H1 (cell line): ENCODE measurements around the gene ETV2. TPM values are rescaled to one million over a fixed set of nuclear protein-coding genes. Genes with fewer than 3 reads are reported as not detected.

Experiments
- ATF2 ChIP-seq: IDR thresholded peaks from 2 replicates; pipeline ENCODE4 v1.6.1; 2012; ENCODE audit warnings: low read length, inconsistent platforms
- BACH1 ChIP-seq: IDR thresholded peaks from 2 replicates; pipeline ENCODE4 v1.6.1; 2012; ENCODE audit warnings: low read length, improper control_type of control experiment
- BRCA1 ChIP-seq: IDR thresholded peaks from 2 replicates; pipeline ENCODE4 v1.6.1; 2012; ENCODE audit warnings: low read depth, low read length, improper control_type of control experiment
- E2F6 ChIP-seq: IDR thresholded peaks from 2 replicates; pipeline ENCODE4 v1.6.1; 2012; ENCODE audit warnings: inconsistent platforms
- EP300 ChIP-seq, 2 experiments: IDR thresholded peaks; 1 replicate in 1 of 2; 2 replicates in 1 of 2; pipeline ENCODE4 v1.6.1; 2011 to 2012; ENCODE audit warnings: low read depth in 2 of 2, low read length in 2 of 2, mild to moderate bottlenecking in 2 of 2, borderline replicate concordance in 1 of 2, inconsistent platforms in 1 of 2, moderate library complexity in 1 of 2
- FOSL1 ChIP-seq: IDR thresholded peaks from 2 replicates; pipeline ENCODE4 v1.6.1; 2011; ENCODE audit warnings: mild to moderate bottlenecking, low read depth, low read length, moderate library complexity; ENCODE audit not compliant: insufficient read depth
- HDAC2 ChIP-seq, 2 experiments: fragments of 300-600 bp in 1 of 2; sonication (generic) in 1 of 2; IDR thresholded peaks; 2 replicates each; pipeline ENCODE4 v1.6.1; 2011 to 2012; ENCODE audit warnings: low read depth in 2 of 2, low read length in 2 of 2, mild to moderate bottlenecking in 2 of 2, moderate library complexity in 2 of 2, borderline replicate concordance in 1 of 2, inconsistent platforms in 1 of 2
- JUN ChIP-seq: IDR thresholded peaks from 2 replicates; pipeline ENCODE4 v1.6.1; 2011; ENCODE audit warnings: low read depth, mild to moderate bottlenecking, improper control_type of control experiment, low read length
- JUND ChIP-seq: IDR thresholded peaks from 2 replicates; pipeline ENCODE4 v1.6.1; 2011; ENCODE audit warnings: mild to moderate bottlenecking, improper control_type of control experiment, low read length
- NRF1 ChIP-seq: IDR thresholded peaks from 2 replicates; pipeline ENCODE4 v1.6.1; 2011; ENCODE audit warnings: mild to moderate bottlenecking, low read depth, low read length, improper control_type of control experiment
- POLR2A ChIP-seq, 2 experiments: IDR thresholded peaks; 1 replicate in 1 of 2; 2 replicates in 1 of 2; pipeline ENCODE4 v1.6.1; 2011; ENCODE audit warnings: low read depth in 2 of 2, low read length in 2 of 2, mild to moderate bottlenecking in 2 of 2; ENCODE audit errors: control extremely low read depth in 1 of 2
- RAD21 ChIP-seq, 2 experiments: IDR thresholded peaks in 1 of 2; conservative IDR thresholded peaks in 1 of 2; 2 replicates each; pipeline ENCODE4 v1.6.1; 2011; ENCODE audit warnings: low read depth in 2 of 2, low read length in 2 of 2, improper control_type of control experiment in 1 of 2, inconsistent platforms in 1 of 2, mild to moderate bottlenecking in 1 of 2, moderate library complexity in 1 of 2
- RBBP5 ChIP-seq: IDR thresholded peaks from 2 replicates; pipeline ENCODE4 v1.7.1; 2012; ENCODE audit warnings: low read depth, mild to moderate bottlenecking, inconsistent platforms, low read length, moderate library complexity, borderline replicate concordance
- RFX5 ChIP-seq: IDR thresholded peaks from 2 replicates; pipeline ENCODE4 v1.6.1; 2011; ENCODE audit warnings: low read depth, low read length, improper control_type of control experiment, borderline replicate concordance
- SAP30 ChIP-seq: fragments of 300-600 bp; sonication (generic); IDR thresholded peaks from 2 replicates; pipeline ENCODE4 v1.7.1; 2012; ENCODE audit warnings: low read length, moderate library complexity, mild to moderate bottlenecking, inconsistent platforms; ENCODE audit not compliant: insufficient read depth, insufficient replicate concordance
- SIRT6 ChIP-seq: IDR thresholded peaks from one replicate; pipeline ENCODE4 v1.7.1; 2012; ENCODE audit warnings: low read length, inconsistent platforms
- SRF ChIP-seq: IDR thresholded peaks from 2 replicates; pipeline ENCODE4 v1.6.1; 2011; ENCODE audit warnings: mild to moderate bottlenecking, low read depth, low read length, moderate library complexity
- TAF1 ChIP-seq: IDR thresholded peaks from 2 replicates; pipeline ENCODE4 v1.6.1; 2011; ENCODE audit warnings: mild to moderate bottlenecking, low read depth, low read length
- TAF7 ChIP-seq: optimal IDR thresholded peaks from 2 replicates; pipeline ENCODE3; 2011; ENCODE audit warnings: low read depth, mild to moderate bottlenecking, inconsistent platforms, low read length, moderate library complexity, borderline replicate concordance
- TBP ChIP-seq: IDR thresholded peaks from 2 replicates; pipeline ENCODE4 v1.6.1; 2011; ENCODE audit warnings: low read depth, low read length, improper control_type of control experiment
- TCF12 ChIP-seq: IDR thresholded peaks from 2 replicates; pipeline ENCODE4 v1.6.1; 2011; ENCODE audit warnings: low read depth, mild to moderate bottlenecking, low read length
- ZNF274 ChIP-seq: IDR thresholded peaks from 2 replicates; pipeline ENCODE4 v1.7.0; 2012; ENCODE audit warnings: low read length, borderline replicate concordance; ENCODE audit errors: extremely low read depth
- polyA plus RNA-seq, 7 experiments: library from polyadenylated mRNA; depleted of rRNA in 3 of 7; stranded (reverse) in 5 of 7; unstranded in 2 of 7; fragments of >200 nt in 5 of 7; fragments of 200-250 nt in 2 of 7; gene quantifications; 1 replicate in 5 of 7; 2 replicates in 1 of 7; 4 replicates in 1 of 7; pipeline versions ENCODE4 v1.2.1 to v1.2.3, GENCODE V29; 2011 to 2013; ENCODE audit warnings: missing spikeins in 2 of 7, mixed read lengths in 2 of 7
- total RNA-seq: library from RNA; stranded (reverse); fragmentation: NEBNext Ultra II Directional; extraction: Animal tissue kit (Norgen Biotek cat#: 25700); gene quantifications from 2 replicates; pipeline ENCODE4 v1.2.1, GENCODE V29; 2021

Gene ETV2
- total and polyA plus RNA-seq, 2 of the 8 experiments (the other 6 are each of a cell fraction or from before 2014, with no cell fraction given): 0.88 to 1.3 TPM

- TF ChIP-seq TCF12 (no peak), JUND (no peak), TAF7 (peak; percentile 40), SRF (no peak), ZNF274 (no peak), BACH1 (no peak), TBP (peak; percentile 47), NRF1 (no peak), RAD21 (IDR thresholded peaks at IDR 0.05 in 1 of 2, conservative IDR thresholded peaks at IDR 0.05 in 1 of 2; ENCODE audit: low read depth in 2 of 2, low read length in 2 of 2) (no peak), TAF1 (no peak; the same call in 1 of the 2 replicates), RFX5 (no peak), POLR2A (IDR thresholded peaks at IDR 0.05; ENCODE audit: control extremely low read depth in 1 of 2, low read depth in 2 of 2, low read length in 2 of 2) (no peak), ATF2 (no peak), E2F6 (no peak), RBBP5 (no peak), EP300 (IDR thresholded peaks at IDR 0.05; ENCODE audit: borderline replicate concordance in 1 of 2, low read depth in 2 of 2, low read length in 2 of 2) (peak in 1 of 2 experiments; percentile 78; a peak in 1 of 3 replicates), SIRT6 (no peak), HDAC2 (IDR thresholded peaks at IDR 0.05; ENCODE audit: borderline replicate concordance in 1 of 2, low read depth in 2 of 2, low read length in 2 of 2) (no peak), JUN (no peak), SAP30 (no peak), FOSL1 (no peak), BRCA1 (no peak)
Measured at GRCh38 chr19:35641515-35642151, at the start of gene ETV2 (continued).
